ENCODE data around the gene ZNHIT2. TPM values are rescaled to one million over a fixed set of nuclear protein-coding genes. Genes with fewer than 3 reads are reported as not detected.
A peak's percentile ranks its signal among the peaks of the same experiment; 100 is the strongest.

The ZNHIT2 gene
- total RNA-seq, 2 experiments from 2014 or later = 11.5 to 32.4 TPM

GRCh38 chr11:65066805-65067291 is 50.7 kb downstream of the ZNHIT2 start:
- no peaks in the 10 kb centered on the region for H4K20me1 ChIP-seq (ENCODE audit: insufficient read depth, low read length)
- no peak for TF ChIP-seq CTCF (conservative IDR thresholded peaks at IDR 0.05; ENCODE audit: low read length)
- TF ChIP-seq EZH2phosphoT487 (IDR thresholded peaks at IDR 0.05; ENCODE audit: borderline replicate concordance, low read depth, low read length) = no peak
- peaks cover 17% of the 10 kb centered on the region for H3K4me1 ChIP-seq (ENCODE audit: insufficient read depth, low read length, poor library complexity, severe bottlenecking)
- no peak overlapping the region for H3K27ac ChIP-seq (ENCODE audit: low read depth, low read length, poor library complexity, severe bottlenecking)
- no peaks in the 10 kb centered on the region for H3K9me3 ChIP-seq (ENCODE audit: low read length)
- no peak overlapping the region for H2AFZ ChIP-seq (ENCODE audit: low read length)
- no TSS peak for BruUV-seq (replicated peaks)
- no peaks in the 10 kb centered on the region for H3K36me3 ChIP-seq (ENCODE audit: insufficient read depth, low read length)
- ChIA-PET CTCF (ENCODE audit: unreplicated experiment) (no interaction called here), POLR2A (no interaction called here)
- intact Hi-C loops (cut with micrococcal nuclease; ENCODE audit: unreplicated experiment) = no loop called here
- no peaks in the 10 kb centered on the region for H3K79me2 ChIP-seq (ENCODE audit: insufficient read depth, low read depth, low read length)
- DNase-seq (ENCODE audit: low spot score) = peak; percentile 20
- H3K9me2 ChIP-seq (ENCODE audit: insufficient read depth, low read length) = no peaks in the 10 kb centered on the region
- peak overlapping the region; percentile 33; the same call in 1 of the 2 replicates for H3K4me2 ChIP-seq (ENCODE audit: low read length)
- no peak overlapping the region for H3K4me3 ChIP-seq (ENCODE audit: low read depth, low read length, poor library complexity, severe bottlenecking)

Small RNAs within 50 kb of the gene (microRNA-seq; reads per million reads assigned to microRNA genes)
- 3.8 reads per million for gene MIR6751 (ENCODE audit: borderline replicate concordance)

Small RNAs within 50 kb of the gene (small RNA-seq; reads per million reads assigned to genes)
- gene HIGD1AP10 = not detected
- gene PDCL2P2 = not detected
- gene RNU2-23P = 23.6 reads per million, percentile 97 among the genes with 10 or more reads in this experiment

Other genes starting within 250 kb of the ZNHIT2 start
- 101 and 107 TPM in 2 replicates for gene EHD1, start 239.1 kb downstream of the ZNHIT2 start, total RNA-seq (2014; rRNA removed; shearing (Covaris generic))
- 153 and 177 TPM in 2 replicates for gene EHD1, start 239.1 kb downstream of the ZNHIT2 start, total RNA-seq (2022)
- gene ATG2A, start 200.5 kb downstream of the ZNHIT2 start, total RNA-seq (2014; rRNA removed; shearing (Covaris generic)) = 18.1 and 29.0 TPM in 2 replicates
- gene ATG2A, start 200.5 kb downstream of the ZNHIT2 start, total RNA-seq (2022) = 28.2 and 28.7 TPM in 2 replicates
- gene PPP2R5B, start 193.0 kb downstream of the ZNHIT2 start, total RNA-seq (2014; rRNA removed; shearing (Covaris generic)) = 8.6 and 8.8 TPM in 2 replicates
- 13.3 and 16.2 TPM in 2 replicates for gene PPP2R5B, start 193.0 kb downstream of the ZNHIT2 start, total RNA-seq (2022)
- gene GPHA2, start 181.8 kb downstream of the ZNHIT2 start, total RNA-seq (2014; rRNA removed; shearing (Covaris generic)) = not detected in 2 replicates
- gene GPHA2, start 181.8 kb downstream of the ZNHIT2 start, total RNA-seq (2022) = not detected in 2 replicates
- gene MAJIN, start 145.6 kb downstream of the ZNHIT2 start, total RNA-seq (2014; rRNA removed; shearing (Covaris generic)) = not detected in 2 replicates
- gene MAJIN, start 145.6 kb downstream of the ZNHIT2 start, total RNA-seq (2022) = not detected in 2 replicates
- gene BATF2, start 120.7 kb downstream of the ZNHIT2 start, total RNA-seq (2014; rRNA removed; shearing (Covaris generic)) = 0.33 and 0.79 TPM in 2 replicates
- gene BATF2, start 120.7 kb downstream of the ZNHIT2 start, total RNA-seq (2022) = 0.61 and 0.70 TPM in 2 replicates
- 113 and 130 TPM in 2 replicates for gene ARL2, start 103.5 kb downstream of the ZNHIT2 start, total RNA-seq (2014; rRNA removed; shearing (Covaris generic))
- gene ARL2, start 103.5 kb downstream of the ZNHIT2 start, total RNA-seq (2022) = 95.9 and 102 TPM in 2 replicates
- gene SNX15, start 90.3 kb downstream of the ZNHIT2 start, total RNA-seq (2014; rRNA removed; shearing (Covaris generic)) = 25.9 and 31.6 TPM in 2 replicates
- 28.3 and 33.6 TPM in 2 replicates for gene SNX15, start 90.3 kb downstream of the ZNHIT2 start, total RNA-seq (2022)
- gene SAC3D1, start 76.5 kb downstream of the ZNHIT2 start, total RNA-seq (2014; rRNA removed; shearing (Covaris generic)) = 23.3 and 28.2 TPM in 2 replicates
- gene SAC3D1, start 76.5 kb downstream of the ZNHIT2 start, total RNA-seq (2022) = 32.5 and 32.7 TPM in 2 replicates
- 2.7 and 7.1 TPM in 2 replicates for gene NAALADL1, start 59.1 kb downstream of the ZNHIT2 start, total RNA-seq (2014; rRNA removed; shearing (Covaris generic))
- gene NAALADL1, start 59.1 kb downstream of the ZNHIT2 start, total RNA-seq (2022) = 3.9 and 4.6 TPM in 2 replicates
- 119 and 135 TPM in 2 replicates for gene CDCA5, start 33.7 kb downstream of the ZNHIT2 start, total RNA-seq (2014; rRNA removed; shearing (Covaris generic))
- gene CDCA5, start 33.7 kb downstream of the ZNHIT2 start, total RNA-seq (2022) = 151 and 153 TPM in 2 replicates
- 39.5 and 43.9 TPM in 2 replicates for gene ZFPL1, start 33.5 kb downstream of the ZNHIT2 start, total RNA-seq (2014; rRNA removed; shearing (Covaris generic))
- 38.4 and 42.6 TPM in 2 replicates for gene ZFPL1, start 33.5 kb downstream of the ZNHIT2 start, total RNA-seq (2022)
- 214 and 221 TPM in 2 replicates for gene VPS51, start 21.5 kb downstream of the ZNHIT2 start, total RNA-seq (2014; rRNA removed; shearing (Covaris generic))
- gene VPS51, start 21.5 kb downstream of the ZNHIT2 start, total RNA-seq (2022) = 119 and 146 TPM in 2 replicates
- gene TM7SF2, start 5.8 kb downstream of the ZNHIT2 start, total RNA-seq (2014; rRNA removed; shearing (Covaris generic)) = 25.8 and 30.1 TPM in 2 replicates
- 46.7 and 54.1 TPM in 2 replicates for gene TM7SF2, start 5.8 kb downstream of the ZNHIT2 start, total RNA-seq (2022)
- gene FAU, start 4.4 kb upstream of the ZNHIT2 start, total RNA-seq (2014; rRNA removed; shearing (Covaris generic)) = 1,573 and 1,628 TPM in 2 replicates
- gene FAU, start 4.4 kb upstream of the ZNHIT2 start, total RNA-seq (2022) = 1,401 and 1,406 TPM in 2 replicates
- gene MRPL49, start 4.6 kb upstream of the ZNHIT2 start, total RNA-seq (2014; rRNA removed; shearing (Covaris generic)) = 81.6 and 83.2 TPM in 2 replicates
- gene MRPL49, start 4.6 kb upstream of the ZNHIT2 start, total RNA-seq (2022) = 65.2 and 67.2 TPM in 2 replicates
- 102 and 134 TPM in 2 replicates for gene SYVN1, start 16.8 kb upstream of the ZNHIT2 start, total RNA-seq (2014; rRNA removed; shearing (Covaris generic))
- 310 and 320 TPM in 2 replicates for gene SYVN1, start 16.8 kb upstream of the ZNHIT2 start, total RNA-seq (2022)
- not detected in 2 replicates for gene SPDYC, start 52.5 kb upstream of the ZNHIT2 start, total RNA-seq (2014; rRNA removed; shearing (Covaris generic))
- not detected in 2 replicates for gene SPDYC, start 52.5 kb upstream of the ZNHIT2 start, total RNA-seq (2022)
- 66.9 and 89.9 TPM in 2 replicates for gene CAPN1, start 64.2 kb upstream of the ZNHIT2 start, total RNA-seq (2014; rRNA removed; shearing (Covaris generic))
- gene CAPN1, start 64.2 kb upstream of the ZNHIT2 start, total RNA-seq (2022) = 111 and 118 TPM in 2 replicates
- 47.5 and 50.0 TPM in 2 replicates for gene POLA2, start 144.3 kb upstream of the ZNHIT2 start, total RNA-seq (2014; rRNA removed; shearing (Covaris generic))
- gene POLA2, start 144.3 kb upstream of the ZNHIT2 start, total RNA-seq (2022) = 89.1 and 103 TPM in 2 replicates
- gene CDC42EP2, start 197.2 kb upstream of the ZNHIT2 start, total RNA-seq (2014; rRNA removed; shearing (Covaris generic)) = not detected in 2 replicates
- 1.7 and 3.9 TPM in 2 replicates for gene CDC42EP2, start 197.2 kb upstream of the ZNHIT2 start, total RNA-seq (2022)
- 38.5 and 39.9 TPM in 2 replicates for gene DPF2, start 216.2 kb upstream of the ZNHIT2 start, total RNA-seq (2014; rRNA removed; shearing (Covaris generic))
- gene DPF2, start 216.2 kb upstream of the ZNHIT2 start, total RNA-seq (2022) = 62.2 and 64.2 TPM in 2 replicates
- gene TIGD3, start 237.1 kb upstream of the ZNHIT2 start, total RNA-seq (2014; rRNA removed; shearing (Covaris generic)) = 2.2 and 2.7 TPM in 2 replicates
- 2.0 TPM in 2 replicates for gene TIGD3, start 237.1 kb upstream of the ZNHIT2 start, total RNA-seq (2022)